WERI-Rb-1 (cell line): ENCODE results near the gene ZHX3.

Source experiments
- DNase-seq: peaks from one replicate; pipeline ENCODE4 v3.0.0-alpha.2; 2020
- H3K27ac ChIP-seq: fragments of 250-450 bp; sonication (Bioruptor Pico); 2 replicates; pipeline ENCODE4 v1.5.1; 2020; ENCODE audit warnings: mild to moderate bottlenecking, moderate library complexity
- H3K27me3 ChIP-seq: fragments of 250-450 bp; sonication (Bioruptor Pico); 2 replicates; pipeline ENCODE4 v1.5.1; 2021; ENCODE audit warnings: mild to moderate bottlenecking, low read depth, moderate library complexity; ENCODE audit not compliant: insufficient read depth, severe bottlenecking
- H3K36me3 ChIP-seq: fragments of 250-450 bp; sonication (Bioruptor Pico); 2 replicates; pipeline ENCODE4 v1.5.1; 2020; ENCODE audit warnings: mild to moderate bottlenecking, moderate library complexity
- H3K4me3 ChIP-seq: 2 replicates; pipeline ENCODE4 v1.5.1; 2011; ENCODE audit warnings: low read depth, mild to moderate bottlenecking, control low read depth, low read length
- H3K9me3 ChIP-seq: fragments of 250-450 bp; sonication (Bioruptor Pico); 2 replicates; pipeline ENCODE4 v1.5.1; 2021; ENCODE audit warnings: mild to moderate bottlenecking, moderate library complexity; ENCODE audit not compliant: severe bottlenecking
- TF ChIP-seq, protein P1 (sequence below): IDR thresholded peaks from 2 replicates; pipeline ENCODE4 v1.5.1; 2011; ENCODE audit warnings: low read depth, mild to moderate bottlenecking, control low read depth, inconsistent platforms, low read length

The ZHX3 gene

DNA sequence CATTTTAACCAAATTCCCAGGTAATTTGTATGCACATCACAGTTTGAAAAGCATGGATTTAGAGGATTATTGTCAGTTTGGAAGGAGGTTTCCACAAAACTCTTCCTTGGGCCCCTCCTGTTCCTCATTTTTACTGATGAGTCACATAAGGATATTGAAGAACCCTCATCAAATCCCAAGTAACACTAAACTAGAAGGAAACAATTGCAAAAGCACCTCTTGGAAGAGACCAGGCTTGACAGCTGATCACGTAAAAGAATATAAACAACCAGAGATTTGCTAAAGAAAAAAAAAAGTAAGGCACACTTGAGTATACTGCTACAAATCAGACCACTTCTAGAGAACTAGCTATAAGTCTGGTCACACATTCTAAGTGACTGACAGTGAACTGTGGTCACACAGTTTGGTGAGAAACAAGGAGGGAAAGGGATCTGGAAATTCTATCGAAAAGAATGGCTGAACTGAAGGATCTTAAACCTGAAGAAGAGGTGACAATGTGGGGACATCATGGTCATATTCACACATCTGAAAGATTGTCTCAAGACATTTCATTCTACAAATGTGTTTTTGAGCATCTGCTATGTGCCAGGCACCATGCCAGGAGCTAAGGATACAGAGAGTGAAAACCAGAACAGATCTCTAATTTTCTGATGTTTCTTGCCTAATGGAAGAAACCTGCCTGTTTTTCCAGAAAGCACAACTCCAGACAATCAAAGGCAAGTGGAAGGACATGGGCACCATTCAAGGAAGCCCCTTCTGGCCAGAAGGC is 24.1 kb downstream of the ZHX3 start:
- TF ChIP-seq, protein P1, sequence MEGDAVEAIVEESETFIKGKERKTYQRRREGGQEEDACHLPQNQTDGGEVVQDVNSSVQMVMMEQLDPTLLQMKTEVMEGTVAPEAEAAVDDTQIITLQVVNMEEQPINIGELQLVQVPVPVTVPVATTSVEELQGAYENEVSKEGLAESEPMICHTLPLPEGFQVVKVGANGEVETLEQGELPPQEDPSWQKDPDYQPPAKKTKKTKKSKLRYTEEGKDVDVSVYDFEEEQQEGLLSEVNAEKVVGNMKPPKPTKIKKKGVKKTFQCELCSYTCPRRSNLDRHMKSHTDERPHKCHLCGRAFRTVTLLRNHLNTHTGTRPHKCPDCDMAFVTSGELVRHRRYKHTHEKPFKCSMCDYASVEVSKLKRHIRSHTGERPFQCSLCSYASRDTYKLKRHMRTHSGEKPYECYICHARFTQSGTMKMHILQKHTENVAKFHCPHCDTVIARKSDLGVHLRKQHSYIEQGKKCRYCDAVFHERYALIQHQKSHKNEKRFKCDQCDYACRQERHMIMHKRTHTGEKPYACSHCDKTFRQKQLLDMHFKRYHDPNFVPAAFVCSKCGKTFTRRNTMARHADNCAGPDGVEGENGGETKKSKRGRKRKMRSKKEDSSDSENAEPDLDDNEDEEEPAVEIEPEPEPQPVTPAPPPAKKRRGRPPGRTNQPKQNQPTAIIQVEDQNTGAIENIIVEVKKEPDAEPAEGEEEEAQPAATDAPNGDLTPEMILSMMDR = no peak
- no peak for DNase-seq
- Histone ChIP-seq H3K9me3 (no peaks in the 10 kb centered on the region), H3K4me3 (no peak overlapping the region), H3K36me3 (no peaks in the 10 kb centered on the region), H3K27ac (no peak overlapping the region), H3K27me3 (no peaks in the 10 kb centered on the region)

DNA sequence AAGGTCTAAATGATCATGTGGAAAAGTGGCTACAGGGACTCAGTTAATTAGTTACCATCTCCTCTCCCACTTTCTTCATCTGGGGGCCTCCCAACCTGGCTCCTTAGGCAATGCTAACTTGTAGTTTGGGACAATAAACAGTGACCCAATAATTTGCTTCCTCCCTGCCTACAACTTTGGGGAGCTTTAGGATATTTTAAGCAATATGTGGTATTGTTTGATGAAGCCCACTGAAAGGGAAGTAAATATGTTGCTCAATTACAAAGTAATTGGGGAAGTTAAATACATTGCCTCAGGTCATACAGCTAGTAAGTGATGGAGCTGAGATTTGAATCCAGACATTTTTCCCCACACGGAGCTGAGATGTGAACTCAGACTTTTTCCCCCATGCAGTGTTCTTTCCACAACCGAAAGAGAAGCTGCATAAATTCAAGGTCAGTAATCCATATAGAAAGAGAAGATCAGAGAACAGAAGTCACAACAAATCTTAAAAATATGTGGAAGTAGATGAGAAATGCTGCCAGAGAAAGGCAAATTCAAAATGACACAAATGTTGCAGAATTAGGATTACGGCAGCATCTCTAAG is 26.6 kb downstream of the ZHX3 start:
- peaks cover 6% of the 10 kb centered on the region for H3K9me3 ChIP-seq
- no peak overlapping the region for H3K27ac ChIP-seq
- H3K36me3 ChIP-seq = no peaks in the 10 kb centered on the region
- TF ChIP-seq, protein P1 = no peak
- H3K27me3 ChIP-seq = no peaks in the 10 kb centered on the region
- no peak overlapping the region for H3K4me3 ChIP-seq
- DNase-seq = no peak

DNA sequence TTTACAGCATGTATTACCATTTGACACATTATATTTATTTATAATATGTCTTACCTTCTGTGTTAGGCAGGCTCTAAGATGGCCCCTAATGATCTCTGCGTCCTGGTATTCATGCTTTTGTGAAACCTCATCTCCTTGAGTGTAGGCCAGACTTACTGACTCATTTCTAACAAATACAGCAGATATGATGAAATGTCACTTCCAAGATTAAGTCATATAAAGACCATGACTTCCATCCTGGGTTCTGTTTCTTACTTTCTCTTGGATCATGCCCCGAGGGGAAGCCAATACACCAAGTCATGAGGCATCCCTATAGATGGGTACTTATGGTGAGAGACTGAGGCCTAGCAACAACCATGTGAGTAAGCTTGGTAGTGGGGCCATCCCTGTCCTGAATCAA is 30.2 kb downstream of the ZHX3 start:
- peaks cover 6% of the 10 kb centered on the region for H3K9me3 ChIP-seq
- H3K27me3 ChIP-seq = no peaks in the 10 kb centered on the region
- DNase-seq = no peak
- H3K36me3 ChIP-seq = no peaks in the 10 kb centered on the region
- TF ChIP-seq, protein P1 = no peak
- no peak overlapping the region for H3K4me3 ChIP-seq
- no peak overlapping the region for H3K27ac ChIP-seq

DNA sequence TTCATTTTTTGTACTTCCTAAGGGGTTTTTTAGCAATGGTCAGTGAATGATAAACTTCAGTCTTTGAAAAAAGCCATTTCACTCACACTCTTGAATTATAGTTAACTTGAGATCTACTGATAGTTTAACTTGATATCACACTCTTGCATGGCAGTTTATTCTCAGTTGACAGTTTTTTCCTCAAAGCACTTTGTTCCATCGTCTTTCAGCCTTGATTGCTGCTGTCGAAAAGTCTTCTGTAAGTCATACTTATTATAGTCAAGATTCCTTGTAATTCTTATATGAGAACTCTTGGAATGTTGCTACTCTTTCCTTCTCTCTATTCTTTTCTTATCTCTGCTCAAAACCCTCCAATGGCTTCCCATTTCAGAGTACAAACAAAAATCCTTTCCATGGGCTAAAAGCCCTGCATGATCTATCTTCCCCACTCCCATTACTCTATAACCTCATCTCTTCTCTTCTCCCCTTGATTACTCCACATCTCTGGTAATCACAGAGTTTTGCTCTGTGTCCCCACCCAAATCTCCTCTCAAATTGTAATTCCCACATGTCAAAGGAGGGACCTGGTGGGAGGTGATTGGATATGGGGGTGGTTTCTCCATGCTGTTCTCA is 31.2 kb downstream of the ZHX3 start:
- DNase-seq = no peak
- no peaks in the 10 kb centered on the region for H3K36me3 ChIP-seq
- TF ChIP-seq, protein P1 = no peak
- peaks cover 6% of the 10 kb centered on the region for H3K9me3 ChIP-seq
- no peak overlapping the region for H3K27ac ChIP-seq
- no peak overlapping the region for H3K4me3 ChIP-seq
- H3K27me3 ChIP-seq = no peaks in the 10 kb centered on the region

DNA sequence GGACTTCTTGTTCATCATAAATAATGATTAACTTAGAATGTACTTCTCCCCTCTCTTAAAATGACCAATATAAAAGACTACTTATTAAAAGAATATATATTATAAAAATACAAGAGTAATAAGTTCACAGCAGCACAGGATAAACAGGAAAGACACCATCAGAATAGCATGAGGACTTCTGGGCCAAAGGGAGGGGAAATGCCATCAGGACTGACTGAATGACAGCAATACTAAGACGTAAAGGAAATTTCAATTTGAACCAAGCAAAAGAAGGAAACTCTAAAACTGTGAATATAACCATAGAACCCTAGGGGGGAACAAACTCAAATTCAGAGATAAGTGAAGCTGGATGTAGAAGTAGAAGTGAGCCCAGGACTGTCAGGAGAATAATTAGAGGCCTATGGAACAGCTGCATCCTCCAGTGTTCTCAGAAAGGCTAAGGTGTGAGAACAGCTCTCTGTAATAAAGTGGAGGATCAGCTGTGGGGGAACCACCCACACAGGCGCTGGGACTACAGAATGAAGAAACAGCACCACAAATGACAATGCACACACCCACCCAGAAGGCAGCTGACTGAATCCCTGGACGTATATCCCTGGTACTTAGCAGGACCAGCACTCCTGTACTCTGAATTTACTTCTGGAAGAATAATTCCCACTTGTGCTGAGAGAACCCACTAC is 37.8 kb downstream of the ZHX3 start:
- H3K9me3 ChIP-seq = no peaks in the 10 kb centered on the region
- DNase-seq = no peak
- TF ChIP-seq, protein P1 = no peak
- no peaks in the 10 kb centered on the region for H3K36me3 ChIP-seq
- no peak overlapping the region for H3K4me3 ChIP-seq
- H3K27me3 ChIP-seq = no peaks in the 10 kb centered on the region
- H3K27ac ChIP-seq = no peak overlapping the region
